Right lobe of liver (tissue), 6 donors: ENCODE results near the gene PDSS2. TPM values are rescaled to one million over a fixed set of nuclear protein-coding genes. Genes with fewer than 3 reads are reported as not detected.
"Not testable (repeated sequence)": the region's sequence is repeated elsewhere in the genome, so short reads cannot be mapped to it uniquely, and the experiment has no call there.

Source experiments
- ATAC-seq, 4 donors: fragments of 200-7000 bp; cut with Tn5 transposase; one replicate each; pipeline ENCODE4 v1.9.1; 2020; ENCODE audit warnings: mild to moderate bottlenecking in 4 of 4, moderate library complexity in 4 of 4
- DNase-seq, 3 donors: peaks; one replicate each; pipeline ENCODE4 v3.0.0-alpha.2; 2020
- H3K27ac ChIP-seq, 3 donors: fragments of 200-600 bp; one replicate each; pipeline ENCODE4 v1.8.0; 2022
- H3K27me3 ChIP-seq, 2 donors: fragments of 200-600 bp; one replicate each; pipeline ENCODE4 v1.8.0; 2022
- H3K36me3 ChIP-seq, 4 donors: fragments of 200-600 bp; sonication (generic) in 1 of 4; one replicate each; pipeline versions ENCODE4 v1.5.1 to v1.8.0; 2017 to 2022; ENCODE audit warnings: control low read depth in 1 of 4
- H3K4me1 ChIP-seq, 4 donors: fragments of 200-600 bp; sonication (generic) in 1 of 4; one replicate each; pipeline versions ENCODE4 v1.5.1 to v1.8.0; 2017 to 2022; ENCODE audit warnings: control low read depth in 1 of 4
- H3K4me3 ChIP-seq, 3 donors: fragments of 200-600 bp; one replicate each; pipeline ENCODE4 v1.8.0; 2022
- H3K9me3 ChIP-seq, 4 donors: fragments of 200-600 bp; sonication (generic) in 1 of 4; one replicate each; pipeline versions ENCODE4 v1.5.1 to v1.8.0; 2017 to 2022; ENCODE audit warnings: control low read depth in 1 of 4
- CTCF ChIP-seq, 4 donors: fragments of 200-600 bp in 3 of 4; fragments of 450-650 bp in 1 of 4; IDR thresholded peaks; one replicate each; pipeline versions ENCODE4 v1.5.1 to v1.8.0; 2016 to 2022; ENCODE audit warnings: antibody characterized with exemption in 4 of 4, mild to moderate bottlenecking in 2 of 4
- POLR2A ChIP-seq: fragments of 450-650 bp; IDR thresholded peaks from one replicate; pipeline ENCODE4 v1.6.1; 2017; ENCODE audit warnings: antibody characterized with exemption, mild to moderate bottlenecking
- WGBS: methylation state at CpG from one replicate; pipeline ENCODE4 v1.1.6; 2018; ENCODE audit warnings: low coverage, low lambda C conversion rate; ENCODE audit not compliant: insufficient coverage; ENCODE audit errors: missing lambda C conversion rate; 5-methylcytosine and 5-hydroxymethylcytosine counted together
- intact Hi-C, 2 donors: fragments of 100-400 bp; cut with DNase I; formaldehyde crosslinking; loops; one replicate each; pipeline versions ENCODE4 v1.11.2 to v1.14.1; 2022
- total RNA-seq, 6 experiments: library from RNA; depleted of rRNA in 2 of 6; stranded (reverse); fragments of >200 nt in 2 of 6; fragmentation: NEBNext Ultra II Directional in 3 of 6; extraction: Animal tissue kit (Norgen Biotek cat#: 25700) in 3 of 6; gene quantifications; one replicate each; pipeline versions ENCODE4 v1.1.0 to v1.2.4, GENCODE V29; 2016 to 2023
- donor health status: DM: no; HTN: yes; CAD: no.
- donor health status: DM: no; HTN: no; CAD: no.
- donor health status: DM: no; HTN: no; CAD: no.
- donor health status: DM: no; HTN: yes; CAD: no.
- donor health status: DM: no; HTN: yes; CAD: no.

The PDSS2 gene
- total RNA-seq, 6 experiments from 2014 or later, result 17.0 to 25.1 (median 19.0) TPM

- intact Hi-C loops, result no loop called here
- H3K27ac ChIP-seq, result no peak overlapping the region
- ATAC-seq (no peak), DNase-seq (no peak)
- H3K36me3 ChIP-seq, result no peaks in the 10 kb centered on the region
- no peaks in the 10 kb centered on the region for H3K27me3 ChIP-seq
- WGBS, result 20% methylated on average over 20 of the region's 27 CpGs
- H3K4me1 ChIP-seq, result peaks cover 0 to 15% (median 0%) of the 10 kb centered on the region in 4 donors
- H3K9me3 ChIP-seq, result no peaks in the 10 kb centered on the region
- H3K4me3 ChIP-seq, result peak overlapping the region; percentile 59 to 63 (median 60)
- TF ChIP-seq CTCF (IDR thresholded peaks at IDR 0.05) (no peak), POLR2A (no peak)
Measured at GRCh38 chr6:107488174-107488874, 29.0 kb upstream of the PDSS2 start.

GRCh38 chr6:107485157-107485556 lies 25.8 kb upstream of the PDSS2 start:
- TF ChIP-seq POLR2A, result no peak
- TF ChIP-seq CTCF (IDR thresholded peaks at IDR 0.05), result no peak
- ATAC-seq, result no peak
- 94% methylated on average over 3 of the region's 4 CpGs for WGBS
- H3K4me3 ChIP-seq, result no peak overlapping the region
- H3K36me3 ChIP-seq, result no peaks in the 10 kb centered on the region
- intact Hi-C loops, result no loop called here
- H3K27ac ChIP-seq, result no peak overlapping the region
- H3K9me3 ChIP-seq, result no peaks in the 10 kb centered on the region
- H3K4me1 ChIP-seq, result peaks cover 0 to 9% (median 0%) of the 10 kb centered on the region in 4 donors
- DNase-seq, result no peak
- H3K27me3 ChIP-seq, result no peaks in the 10 kb centered on the region

- WGBS, result 74% methylated on average over 4 of the region's 4 CpGs
- ATAC-seq (no peak), DNase-seq (no peak)
- intact Hi-C loops, result no loop called here
- H3K4me3 ChIP-seq, result no peak overlapping the region
- no peaks in the 10 kb centered on the region for H3K27me3 ChIP-seq
- no peak overlapping the region for H3K27ac ChIP-seq
- no peaks in the 10 kb centered on the region for H3K9me3 ChIP-seq
- H3K36me3 ChIP-seq, result no peaks in the 10 kb centered on the region
- TF ChIP-seq CTCF (IDR thresholded peaks at IDR 0.05) (no peak), POLR2A (no peak)
- H3K4me1 ChIP-seq, result no peaks in the 10 kb centered on the region
Measured at GRCh38 chr6:107479089-107479690, 19.8 kb upstream of the PDSS2 start.

GRCh38 chr6:107475826-107476225 lies 16.5 kb upstream of the PDSS2 start:
- peak in 2 of 4 donors; percentile 28 to 44 for ATAC-seq
- WGBS, result 42% methylated on average over 2 of the region's 3 CpGs
- intact Hi-C loops, result not testable (repeated sequence)

GRCh38 chr6:107475360-107475759 lies 16.0 kb upstream of the PDSS2 start:
- H3K4me3 ChIP-seq, DNase-seq, H3K27me3 ChIP-seq, H3K9me3 ChIP-seq, H3K36me3 ChIP-seq, intact Hi-C loops, ATAC-seq, H3K27ac ChIP-seq, H3K4me1 ChIP-seq: not testable (repeated sequence)
- WGBS, result 88% methylated on average over 3 of the region's 3 CpGs

More at GRCh38 chr6:107475826-107476225, 16.5 kb upstream of the PDSS2 start:
- not testable (repeated sequence) for H3K27me3 ChIP-seq, H3K36me3 ChIP-seq, H3K27ac ChIP-seq, DNase-seq, H3K4me3 ChIP-seq, H3K4me1 ChIP-seq, H3K9me3 ChIP-seq
- peak in 1 of 4 donors; percentile 12 for TF ChIP-seq CTCF (IDR thresholded peaks at IDR 0.05)
